Vagina (tissue), 2 donors: ENCODE results near the gene FGA.

Experiments used
- POLR2A ChIP-seq, 2 donors: fragments of 450-650 bp; IDR thresholded peaks; one replicate each; pipeline ENCODE4 v1.6.1; 2017; ENCODE audit warnings: antibody characterized with exemption in 2 of 2, mild to moderate bottlenecking in 2 of 2, moderate library complexity in 2 of 2
- POLR2AphosphoS5 ChIP-seq, 2 donors: sonication (generic); formaldehyde crosslinking; IDR thresholded peaks; one replicate each; pipeline ENCODE4 v1.9.0; 2017; ENCODE audit warnings: antibody characterized with exemption in 2 of 2, mild to moderate bottlenecking in 2 of 2, low read depth in 1 of 2; ENCODE audit not compliant: insufficient read depth in 1 of 2
- TF ChIP-seq, protein P1 (sequence below), 3 experiments: fragments of 450-650 bp in 2 of 3; fragments of 200-600 bp in 1 of 3; sonication (generic) in 1 of 3; IDR thresholded peaks; one replicate each; pipeline ENCODE4 v1.5.1; 2017 to 2019; ENCODE audit warnings: antibody characterized with exemption in 3 of 3, mild to moderate bottlenecking in 2 of 3, moderate library complexity in 2 of 3

DNA sequence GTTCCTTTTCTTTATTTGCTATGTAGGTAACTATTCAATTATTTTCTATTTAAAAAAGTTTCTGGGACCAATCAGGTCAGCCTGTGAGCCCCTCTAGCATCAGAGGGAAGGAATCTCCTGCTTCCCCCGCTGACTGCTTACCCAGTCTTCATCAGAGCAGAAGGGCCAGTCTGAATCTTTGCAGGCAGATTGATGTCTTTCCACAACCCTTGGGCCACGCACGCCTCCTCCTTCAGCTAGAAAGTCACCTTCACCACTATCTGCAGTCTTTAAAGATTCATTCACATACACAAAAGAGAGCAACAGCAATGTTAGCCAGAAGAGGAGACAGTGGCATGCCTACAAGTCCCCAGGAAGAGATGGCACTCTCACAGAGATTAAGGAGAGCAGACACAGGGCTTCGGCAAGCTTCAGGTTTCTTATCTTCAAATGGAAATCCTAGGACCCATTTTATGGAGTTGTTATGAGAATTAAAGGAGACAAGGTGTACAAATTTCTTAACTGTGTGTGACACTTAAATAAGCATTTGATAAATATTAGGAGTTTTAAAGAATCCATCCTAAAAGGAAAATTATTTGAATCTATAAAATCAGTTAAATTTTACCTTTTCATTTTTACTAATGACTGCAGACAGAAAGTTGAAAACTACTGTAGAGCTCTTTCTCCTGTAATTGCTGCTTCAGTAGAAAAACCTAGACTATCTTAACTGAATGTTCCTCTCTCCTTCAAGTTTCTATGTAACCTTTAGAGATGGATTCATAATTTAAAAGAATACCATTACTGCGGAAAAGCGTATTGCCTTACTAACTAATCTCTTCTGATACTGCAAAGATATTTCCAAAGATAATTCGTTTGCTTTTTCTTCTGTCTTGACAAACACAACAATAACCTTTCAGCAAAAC is 995 bp downstream of the FGA start:
- no peak for TF ChIP-seq POLR2A (IDR thresholded peaks at IDR 0.05)
- TF ChIP-seq, protein P1, sequence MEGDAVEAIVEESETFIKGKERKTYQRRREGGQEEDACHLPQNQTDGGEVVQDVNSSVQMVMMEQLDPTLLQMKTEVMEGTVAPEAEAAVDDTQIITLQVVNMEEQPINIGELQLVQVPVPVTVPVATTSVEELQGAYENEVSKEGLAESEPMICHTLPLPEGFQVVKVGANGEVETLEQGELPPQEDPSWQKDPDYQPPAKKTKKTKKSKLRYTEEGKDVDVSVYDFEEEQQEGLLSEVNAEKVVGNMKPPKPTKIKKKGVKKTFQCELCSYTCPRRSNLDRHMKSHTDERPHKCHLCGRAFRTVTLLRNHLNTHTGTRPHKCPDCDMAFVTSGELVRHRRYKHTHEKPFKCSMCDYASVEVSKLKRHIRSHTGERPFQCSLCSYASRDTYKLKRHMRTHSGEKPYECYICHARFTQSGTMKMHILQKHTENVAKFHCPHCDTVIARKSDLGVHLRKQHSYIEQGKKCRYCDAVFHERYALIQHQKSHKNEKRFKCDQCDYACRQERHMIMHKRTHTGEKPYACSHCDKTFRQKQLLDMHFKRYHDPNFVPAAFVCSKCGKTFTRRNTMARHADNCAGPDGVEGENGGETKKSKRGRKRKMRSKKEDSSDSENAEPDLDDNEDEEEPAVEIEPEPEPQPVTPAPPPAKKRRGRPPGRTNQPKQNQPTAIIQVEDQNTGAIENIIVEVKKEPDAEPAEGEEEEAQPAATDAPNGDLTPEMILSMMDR (IDR thresholded peaks at IDR 0.05) = no peak
- TF ChIP-seq POLR2AphosphoS5 (IDR thresholded peaks at IDR 0.05; ENCODE audit: insufficient read depth in 1 of 2, low read depth in 1 of 2) = no peak
